PFSK-1 (cell line): ENCODE data around the gene GP5.

ENCODE experiments used
- FOXP2 ChIP-seq: optimal IDR thresholded peaks from 2 replicates; pipeline ENCODE3; 2011; ENCODE audit warnings: borderline replicate concordance, control low read depth, inconsistent platforms; ENCODE audit not compliant: insufficient read depth; ENCODE audit errors: extremely low read length, extremely low read depth
- POLR2AphosphoS5 ChIP-seq: IDR thresholded peaks from 2 replicates; pipeline ENCODE4 v1.6.1; 2012; ENCODE audit warnings: low read depth, mild to moderate bottlenecking, control low read depth, low read length, moderate library complexity
- REST ChIP-seq, 2 experiments: IDR thresholded peaks; 2 replicates each; pipeline versions ENCODE4 v1.6.1 to v1.8.0; 2011 to 2012; ENCODE audit warnings: low read depth in 2 of 2, low read length in 2 of 2, control low read depth in 1 of 2, inconsistent platforms in 1 of 2, mild to moderate bottlenecking in 1 of 2, moderate library complexity in 1 of 2; ENCODE audit not compliant: insufficient read depth in 1 of 2
- SIN3A ChIP-seq: IDR thresholded peaks from 2 replicates; pipeline ENCODE4 v1.6.1; 2012; ENCODE audit warnings: mild to moderate bottlenecking, low read length, moderate library complexity, borderline replicate concordance; ENCODE audit not compliant: insufficient read depth
- TAF1 ChIP-seq: IDR thresholded peaks from 2 replicates; pipeline ENCODE4 v1.6.1; 2012; ENCODE audit warnings: low read length, control low read depth, borderline replicate concordance; ENCODE audit not compliant: insufficient read depth

GP5 gene

GRCh38 chr3:194387926-194388418 lies 11.1 kb downstream of the GP5 start:
- no peak for TF ChIP-seq TAF1
- TF ChIP-seq REST (IDR thresholded peaks at IDR 0.05; ENCODE audit: insufficient read depth in 1 of 2, low read depth in 2 of 2, low read length in 2 of 2), result no peak
- no peak for TF ChIP-seq POLR2AphosphoS5
- no peak for TF ChIP-seq FOXP2
- TF ChIP-seq SIN3A, result no peak

- TF ChIP-seq FOXP2 (no peak), REST (IDR thresholded peaks at IDR 0.05; ENCODE audit: insufficient read depth in 1 of 2, low read depth in 2 of 2, low read length in 2 of 2) (no peak), SIN3A (no peak), TAF1 (no peak), POLR2AphosphoS5 (no peak)
Measured at GRCh38 chr3:194387276-194387675, 11.8 kb downstream of the GP5 start.

GRCh38 chr3:194386648-194387047 lies 12.4 kb downstream of the GP5 start:
- TF ChIP-seq REST (IDR thresholded peaks at IDR 0.05; ENCODE audit: insufficient read depth in 1 of 2, low read depth in 2 of 2, low read length in 2 of 2) (no peak), TAF1 (no peak), POLR2AphosphoS5 (no peak), SIN3A (no peak), FOXP2 (no peak)

- TF ChIP-seq REST (IDR thresholded peaks at IDR 0.05; ENCODE audit: insufficient read depth in 1 of 2, low read depth in 2 of 2, low read length in 2 of 2) (no peak), TAF1 (no peak), POLR2AphosphoS5 (no peak), SIN3A (no peak), FOXP2 (no peak)
Measured at GRCh38 chr3:194386066-194386465, 13.0 kb downstream of the GP5 start.

GRCh38 chr3:194384569-194385001 lies 14.5 kb downstream of the GP5 start:
- no peak for TF ChIP-seq SIN3A
- no peak for TF ChIP-seq TAF1
- no peak for TF ChIP-seq REST (IDR thresholded peaks at IDR 0.05; ENCODE audit: insufficient read depth in 1 of 2, low read depth in 2 of 2, low read length in 2 of 2)
- no peak for TF ChIP-seq POLR2AphosphoS5
- no peak for TF ChIP-seq FOXP2
